SH-SY5Y (cell line): ENCODE measurements around the gene C1orf52.

ENCODE experiments used
- GATA2 ChIP-seq: IDR thresholded peaks from 2 replicates; pipeline ENCODE4 v1.6.1; 2011; ENCODE audit warnings: mild to moderate bottlenecking, low read depth, low read length
- GATA3 ChIP-seq: IDR thresholded peaks from 2 replicates; pipeline ENCODE4 v1.6.1; 2011; ENCODE audit warnings: low read depth, mild to moderate bottlenecking, low read length, moderate library complexity

The C1orf52 gene

DNA sequence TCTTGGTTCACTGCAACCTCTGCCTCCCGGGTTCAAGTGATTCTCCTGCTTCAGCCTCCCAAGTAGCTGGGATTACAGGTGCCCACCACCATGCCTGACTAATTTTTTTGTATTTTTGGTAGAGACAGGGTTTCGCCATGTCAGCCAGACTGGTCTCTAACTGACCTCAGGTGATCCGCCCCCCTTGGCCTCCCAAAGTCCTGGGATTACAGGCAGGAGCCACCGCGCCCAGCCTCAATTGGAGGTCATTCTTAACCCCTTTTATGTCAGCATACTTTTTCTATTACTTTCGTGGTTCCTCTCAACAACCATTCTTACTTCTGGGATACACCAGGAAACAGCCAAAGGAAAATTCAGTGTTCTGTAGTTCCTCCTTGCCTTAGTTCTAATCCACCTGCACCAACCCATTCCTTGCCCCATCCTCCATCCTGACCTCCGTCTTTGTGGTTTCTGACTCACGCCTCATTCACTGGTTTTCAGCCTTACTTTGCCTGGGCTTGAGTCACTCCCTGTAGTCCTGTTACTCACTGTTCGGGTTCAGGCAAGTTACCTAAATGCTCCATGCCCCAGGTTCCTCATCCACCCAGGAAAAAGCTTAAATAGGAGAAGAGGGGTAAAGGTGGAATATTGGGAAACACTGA is 29.9 kb upstream of the C1orf52 start:
- TF ChIP-seq GATA3 (no peak), GATA2 (no peak)

DNA sequence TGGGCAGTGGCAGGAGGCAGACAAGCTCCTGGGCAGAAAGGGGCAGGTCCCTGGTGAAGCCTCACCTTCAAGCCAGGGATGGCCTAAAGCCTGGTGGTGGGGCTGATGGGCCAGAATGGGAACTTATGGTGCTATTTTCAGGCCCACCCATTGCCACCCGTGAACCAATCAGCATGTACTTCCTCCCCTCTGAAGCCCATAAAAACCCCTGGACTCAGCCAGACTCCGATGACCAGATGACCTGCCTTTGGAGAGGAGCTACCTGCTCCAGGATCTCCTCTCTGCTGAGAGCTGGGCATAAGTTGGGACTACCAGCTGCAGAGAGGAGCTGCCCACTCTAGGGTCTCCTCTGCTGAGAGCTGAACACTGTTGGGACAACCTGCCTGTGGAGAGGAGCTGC is 24.7 kb upstream of the C1orf52 start:
- TF ChIP-seq GATA3 (no peak), GATA2 (no peak)

DNA sequence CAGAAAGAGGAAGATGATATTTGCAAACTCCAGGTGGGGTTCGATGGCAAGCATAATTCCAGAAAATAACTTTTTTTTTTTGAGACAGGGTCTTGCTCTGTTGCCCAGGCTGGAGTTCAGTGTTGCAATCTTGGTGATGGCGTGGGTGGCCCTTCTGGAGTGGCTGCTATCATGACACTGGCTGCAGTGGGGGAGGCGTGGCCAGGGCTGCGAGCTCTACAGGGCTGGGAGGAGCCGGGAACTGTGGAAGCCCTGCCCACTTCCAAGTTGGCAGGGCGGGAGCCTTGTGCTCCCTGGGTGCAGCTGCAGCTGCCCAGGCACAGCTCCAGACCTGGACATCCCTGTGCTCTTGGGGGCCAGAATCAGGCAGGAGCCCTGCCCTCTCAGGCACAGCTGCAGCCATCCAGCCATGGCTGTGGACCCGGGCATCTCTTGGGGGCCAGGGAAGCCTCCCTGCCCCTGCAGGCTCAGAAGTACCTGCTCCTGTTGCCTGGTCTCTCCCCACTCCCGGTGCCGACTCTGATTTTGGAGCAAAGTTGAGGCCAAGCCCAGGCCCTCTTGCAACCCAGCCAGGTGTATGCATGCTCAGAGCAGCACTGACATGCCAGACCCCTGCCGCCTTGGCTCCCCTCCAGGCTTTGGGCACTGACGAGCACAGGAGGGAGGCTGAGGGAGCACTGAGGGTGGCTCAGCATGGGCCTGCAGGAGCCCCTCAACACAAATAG is 24.2 kb upstream of the C1orf52 start:
- TF ChIP-seq GATA2 (no peak), GATA3 (no peak)

DNA sequence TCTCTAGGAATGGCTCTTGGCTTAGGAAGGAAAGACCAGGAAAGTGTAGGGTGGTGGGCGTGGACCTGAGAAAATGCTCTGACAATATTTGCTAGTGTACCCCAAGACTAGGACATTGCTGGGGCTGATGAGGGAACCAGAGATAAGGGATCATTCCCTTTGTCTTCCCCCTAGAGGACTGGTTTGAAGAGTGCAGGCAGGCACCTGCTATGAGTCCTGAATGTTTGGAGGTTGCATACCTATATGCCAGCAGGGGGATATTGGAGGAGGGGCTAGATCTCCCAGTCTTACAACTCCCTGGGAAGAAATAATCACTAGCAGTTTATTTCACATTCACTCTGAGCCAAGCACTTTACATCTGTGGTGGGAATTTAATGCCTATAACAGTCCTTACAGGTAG is 23.0 kb upstream of the C1orf52 start:
- TF ChIP-seq GATA3 = no peak
- TF ChIP-seq GATA2 = no peak

DNA sequence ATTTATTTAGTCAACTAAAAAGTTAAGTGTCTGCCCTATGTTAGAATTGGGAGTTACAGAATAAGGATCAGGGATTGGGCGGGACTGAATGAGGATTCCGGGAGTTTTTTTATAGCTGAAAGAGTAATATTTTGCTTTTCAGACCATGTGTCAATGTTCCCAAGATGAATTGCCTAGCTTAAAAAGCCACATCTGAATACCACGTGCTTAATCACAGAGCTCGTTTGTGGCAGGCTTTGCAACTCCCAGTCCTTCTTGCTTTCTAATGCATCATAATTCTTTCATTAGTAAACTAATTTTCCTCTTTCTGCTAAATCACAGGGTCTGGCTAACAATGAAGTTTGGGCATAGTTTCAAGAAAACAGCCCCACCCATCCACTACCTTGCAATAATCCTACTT is 21.2 kb upstream of the C1orf52 start:
- TF ChIP-seq GATA2 = no peak
- TF ChIP-seq GATA3 = no peak

DNA sequence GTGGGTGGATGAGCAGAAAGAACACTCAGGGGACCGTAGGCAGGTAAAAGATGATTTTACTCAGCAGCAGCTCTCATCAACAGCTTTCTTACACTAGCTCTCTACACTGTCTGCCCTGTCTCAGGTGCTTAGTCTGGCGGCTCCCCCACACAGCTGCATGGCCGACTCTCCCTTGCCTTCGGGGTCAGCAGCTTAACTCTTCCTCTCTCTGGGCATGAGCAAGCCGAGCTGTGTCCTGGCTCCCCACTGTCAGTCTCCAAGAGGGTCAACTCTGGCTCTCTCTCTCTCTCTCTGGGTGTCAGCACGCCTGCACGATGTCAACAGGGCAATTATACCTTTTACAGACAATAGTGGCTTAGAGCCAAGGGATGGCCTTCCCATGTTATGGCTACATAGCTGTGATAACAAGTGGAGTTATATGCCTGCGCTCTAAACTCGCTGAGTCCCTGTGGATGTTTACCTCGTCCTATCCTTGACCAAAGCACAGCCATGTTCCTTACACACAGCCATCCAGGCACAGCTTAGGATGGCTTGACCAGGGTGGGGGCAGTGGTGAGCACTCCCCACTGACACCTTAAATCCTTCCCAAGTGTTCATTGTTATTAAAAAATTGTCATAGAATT is 20.1 kb upstream of the C1orf52 start:
- TF ChIP-seq GATA2 (no peak), GATA3 (no peak)

DNA sequence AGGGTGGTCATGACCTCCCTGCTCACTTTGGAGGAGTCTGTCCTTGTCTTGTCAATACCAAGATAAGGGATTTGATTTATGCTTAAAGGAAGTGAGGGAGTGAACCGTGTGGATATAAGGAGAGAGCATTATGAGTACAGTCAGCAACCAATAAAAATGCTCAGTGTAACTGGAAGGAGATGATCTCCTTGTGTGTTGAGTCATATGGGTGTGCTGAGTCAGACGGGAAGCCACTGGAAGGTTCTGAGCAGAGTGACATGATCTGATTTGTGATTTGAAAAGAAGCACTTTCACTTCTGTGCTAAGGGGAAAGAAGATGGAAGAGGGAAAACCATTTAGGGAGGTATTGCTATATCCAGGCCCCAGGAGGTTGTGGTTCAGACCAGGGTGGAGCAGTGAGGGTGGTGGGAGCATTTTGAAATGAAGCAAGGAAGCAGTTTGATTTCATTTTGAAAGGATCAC is 19.4 kb upstream of the C1orf52 start:
- TF ChIP-seq GATA3 (no peak), GATA2 (no peak)

DNA sequence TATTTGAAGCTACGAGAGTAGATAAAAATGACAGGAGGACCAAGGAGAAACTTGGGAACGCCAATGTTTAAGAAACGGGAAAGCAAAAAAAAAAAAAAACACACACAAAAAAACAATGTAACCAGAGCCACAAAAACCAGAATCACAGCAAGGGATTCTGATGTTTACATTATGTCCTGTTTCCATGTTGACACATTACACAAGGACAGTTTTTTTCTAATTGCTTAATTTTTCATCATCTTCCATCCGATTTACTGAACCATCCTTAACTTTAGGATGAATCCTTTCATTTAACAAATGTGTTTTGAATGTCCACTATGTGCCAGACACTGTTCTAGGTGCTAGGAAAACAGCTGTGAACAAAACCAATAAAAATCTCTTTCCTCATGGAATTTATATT is 18.3 kb upstream of the C1orf52 start:
- TF ChIP-seq GATA3 (no peak), GATA2 (no peak)

DNA sequence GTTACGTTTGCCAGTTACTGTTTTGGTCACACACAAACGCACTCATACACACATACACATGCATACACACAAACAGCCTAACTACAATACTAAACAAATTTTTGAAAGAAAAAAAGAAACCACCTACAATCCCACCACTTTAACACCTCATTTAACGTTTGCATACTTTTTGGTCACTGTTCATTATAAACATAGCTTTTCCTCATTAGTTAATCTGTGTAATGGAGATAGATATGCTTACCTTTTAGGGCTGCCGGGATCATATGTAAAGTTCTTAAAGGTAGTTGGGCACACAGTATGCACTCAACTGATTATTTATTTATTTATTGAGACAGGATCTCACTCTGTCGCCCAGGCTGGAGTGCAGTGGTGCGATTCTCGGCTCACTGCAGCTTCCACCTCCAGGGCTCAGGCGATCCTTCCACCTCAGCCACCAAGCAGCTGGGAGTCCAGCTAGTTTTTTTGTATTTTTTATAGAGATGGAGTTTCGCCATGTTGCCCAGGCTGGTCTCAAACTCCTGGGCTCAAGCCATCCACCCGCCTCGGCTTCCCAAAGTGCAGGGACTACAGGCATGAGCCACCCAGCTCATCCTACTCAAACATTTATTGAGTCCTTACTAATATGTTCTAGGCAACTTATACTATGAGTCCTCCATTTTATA is 17.6 kb upstream of the C1orf52 start:
- TF ChIP-seq GATA2 = no peak
- TF ChIP-seq GATA3 = no peak

DNA sequence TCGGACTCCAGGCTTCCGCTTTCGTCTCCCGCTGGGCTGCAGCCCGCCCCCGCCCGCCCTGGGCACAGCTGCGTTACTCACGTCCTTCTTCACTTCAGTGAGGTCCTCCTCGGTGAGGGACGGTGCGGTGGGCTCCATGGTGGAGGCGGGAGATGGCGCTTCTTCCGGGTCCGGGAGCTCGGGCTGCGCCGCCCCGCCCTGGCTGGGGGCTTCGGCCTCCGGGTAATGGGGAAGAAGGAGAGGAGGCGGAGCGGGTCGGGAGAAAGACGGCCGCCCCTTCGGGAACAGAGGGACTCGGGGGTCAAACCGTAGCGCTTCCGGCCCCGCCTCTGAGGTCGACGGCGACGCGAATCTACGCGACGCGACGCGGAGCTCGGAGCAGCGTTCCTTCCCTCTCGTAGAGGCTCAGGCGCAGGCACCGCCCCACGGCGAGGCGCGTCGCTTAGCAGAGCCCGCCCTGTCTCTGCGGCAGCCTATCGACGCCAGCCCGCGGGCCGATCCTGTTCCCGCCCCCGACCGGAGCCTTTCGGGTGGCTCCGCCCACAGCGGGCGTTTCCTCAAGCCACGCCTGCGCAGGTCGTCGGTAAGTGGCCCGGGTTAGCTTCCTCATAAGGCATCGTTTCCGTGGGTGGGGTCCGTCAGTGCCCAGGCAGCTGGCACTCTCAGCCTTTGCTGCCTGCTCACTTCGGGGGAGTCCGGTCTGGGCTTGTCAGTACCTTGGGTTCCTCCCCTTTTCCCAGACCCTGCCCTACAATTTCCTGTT is 16.9 kb upstream of the C1orf52 start, which contains the start of gene BCL10:
TSS of gene BCL10 (minus strand) at position 418 of the 763 bp plus-strand sequence. CDS start at position 138, 280 bp downstream.
- TF ChIP-seq GATA2 (no peak), GATA3 (no peak)

DNA sequence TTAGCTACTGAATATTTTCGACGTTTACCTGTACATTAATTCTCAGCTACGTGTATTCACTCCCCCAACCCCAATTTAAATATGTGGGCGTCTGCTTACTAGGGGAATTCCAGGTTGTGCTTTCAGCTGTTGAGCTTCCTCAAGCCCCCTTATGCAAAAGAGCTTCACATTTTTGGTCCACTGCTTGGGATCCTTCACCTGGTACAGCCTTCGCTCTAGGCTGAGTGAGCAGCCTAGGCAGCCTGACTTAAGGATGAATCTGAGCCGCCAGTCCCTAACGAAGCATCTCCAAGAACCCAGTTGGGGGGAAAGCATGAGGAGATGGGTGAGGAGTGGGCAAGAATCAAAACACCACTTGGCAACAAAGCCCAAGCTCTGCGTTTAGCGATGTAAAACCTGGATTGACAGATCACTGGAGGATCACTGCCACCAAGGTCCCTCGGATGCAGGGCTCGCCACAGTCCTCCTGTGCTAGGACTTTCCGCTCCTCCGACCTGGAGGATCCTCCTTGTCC is 16.3 kb upstream of the C1orf52 start:
- TF ChIP-seq GATA3 (no peak), GATA2 (no peak)

DNA sequence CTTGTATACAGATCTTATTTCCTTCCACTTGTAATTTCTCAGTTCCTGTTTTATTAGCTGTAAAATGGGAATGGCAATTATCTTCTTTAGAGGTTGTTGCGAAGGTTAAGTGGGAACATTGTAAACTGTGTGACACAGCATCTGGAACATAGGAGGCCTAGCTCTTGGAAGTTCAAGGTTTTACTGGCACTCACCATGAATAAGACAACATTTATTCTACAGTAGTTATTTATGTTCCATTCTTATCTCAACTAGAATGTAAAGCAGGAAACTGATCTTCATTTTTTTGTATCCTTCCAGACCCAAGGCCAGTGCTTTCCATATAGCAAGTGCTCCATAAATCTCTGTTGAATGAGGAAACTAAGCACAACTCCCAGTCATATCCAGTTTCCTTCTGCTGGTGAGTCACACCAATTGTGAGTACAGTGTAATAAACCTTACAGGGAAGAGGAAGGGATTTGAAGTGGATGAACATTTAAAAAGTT is 15.5 kb upstream of the C1orf52 start:
- TF ChIP-seq GATA2 = no peak
- no peak for TF ChIP-seq GATA3

DNA sequence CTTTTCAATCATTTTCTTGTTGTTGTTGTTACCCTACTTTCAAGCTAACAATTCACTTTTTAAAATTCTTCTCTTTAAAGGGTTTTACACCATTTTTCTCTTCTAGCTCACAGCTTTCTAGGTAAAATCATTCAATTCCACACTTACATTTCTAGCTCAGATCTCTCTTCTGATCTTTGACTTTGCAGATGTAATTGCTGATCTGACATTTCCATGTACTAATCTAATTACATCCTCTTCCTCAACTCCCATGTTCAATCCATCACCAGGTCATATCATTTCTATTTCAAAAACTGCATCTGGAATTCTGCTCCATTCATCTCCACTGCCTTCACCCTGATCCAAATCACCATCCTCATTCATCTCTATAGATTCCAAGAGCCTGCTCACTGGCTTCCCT is 13.9 kb upstream of the C1orf52 start:
- TF ChIP-seq GATA2 (no peak), GATA3 (no peak)
